Activated naive CD4-positive, alpha-beta T cell treated with anti-CD3 and anti-CD28 coated beads, Interleukin-2, amount 10 ng/mL, durations not matched to agents 7 days and 5 days (primary cell): ENCODE results near the gene RBFOX1.

Experiments
- CTCF ChIA-PET: fragments of 350-600 bp; sonication (Branson Sonifier 250); formaldehyde crosslinking; loops from one replicate; lab custom pipeline; 2021; ENCODE audit warnings: antibody characterized with exemption; lab: Charles Lee
- DNase-seq: peaks from one replicate; pipeline ENCODE4 v3.0.0-alpha.2; 2020
- H3K27ac Mint-ChIP-seq: one replicate; pipeline ENCODE4 v1.8.0; 2021; ENCODE audit warnings: mild to moderate bottlenecking, moderate library complexity, mixed read lengths
- H3K27me3 Mint-ChIP-seq: one replicate; pipeline ENCODE4 v1.8.0; 2021; ENCODE audit warnings: mild to moderate bottlenecking, mixed read lengths
- H3K36me3 Mint-ChIP-seq: one replicate; pipeline ENCODE4 v1.8.0; 2021; ENCODE audit warnings: mixed read lengths
- H3K4me1 Mint-ChIP-seq: one replicate; pipeline ENCODE4 v1.8.0; 2021; ENCODE audit warnings: mixed read lengths
- H3K4me3 Mint-ChIP-seq: one replicate; pipeline ENCODE4 v1.8.0; 2021; ENCODE audit warnings: mild to moderate bottlenecking, moderate library complexity, mixed read lengths
- H3K9me3 Mint-ChIP-seq: one replicate; pipeline ENCODE4 v1.8.0; 2021; ENCODE audit warnings: mixed read lengths

The RBFOX1 gene

DNA sequence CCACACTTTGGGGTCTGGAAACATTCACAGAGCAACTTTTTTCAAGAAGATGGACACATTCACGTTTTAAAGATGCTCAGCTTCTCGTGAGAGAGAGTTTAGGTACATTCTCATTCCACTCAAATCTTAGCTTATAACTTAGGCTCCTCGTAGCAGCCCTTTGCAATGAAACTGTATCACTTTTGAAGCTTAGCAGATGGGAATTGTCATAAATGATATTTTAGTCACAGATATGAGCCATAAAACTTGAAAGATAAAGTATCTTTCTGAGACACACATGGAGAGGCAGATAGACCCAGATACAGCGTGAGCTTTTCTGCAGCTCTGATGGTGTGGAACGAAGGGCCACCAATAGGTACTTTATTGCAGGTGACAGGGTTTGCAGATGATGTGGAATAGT lies 41.1 kb downstream of the RBFOX1 start:
- peaks cover 16% of the 10 kb centered on the region for H3K9me3 Mint-ChIP-seq
- no peak overlapping the region for H3K27ac Mint-ChIP-seq
- H3K27me3 Mint-ChIP-seq, result no peaks in the 10 kb centered on the region
- DNase-seq, result no peak
- no peak overlapping the region for H3K4me3 Mint-ChIP-seq
- H3K36me3 Mint-ChIP-seq, result no peaks in the 10 kb centered on the region
- CTCF ChIA-PET, result no interaction called here
- H3K4me1 Mint-ChIP-seq, result no peaks in the 10 kb centered on the region

GRCh38 chr16:7374614-7375174 lies 42.0 kb downstream of the RBFOX1 start:
- H3K27ac Mint-ChIP-seq, result no peak overlapping the region
- no peak for DNase-seq
- H3K4me3 Mint-ChIP-seq, result no peak overlapping the region
- peaks cover 16% of the 10 kb centered on the region for H3K9me3 Mint-ChIP-seq
- CTCF ChIA-PET, result no interaction called here
- H3K4me1 Mint-ChIP-seq, result no peaks in the 10 kb centered on the region
- no peaks in the 10 kb centered on the region for H3K36me3 Mint-ChIP-seq
- no peaks in the 10 kb centered on the region for H3K27me3 Mint-ChIP-seq

GRCh38 chr16:7376227-7376626 lies 43.6 kb downstream of the RBFOX1 start:
- H3K9me3 Mint-ChIP-seq, result peaks cover 13% of the 10 kb centered on the region
- CTCF ChIA-PET, result no interaction called here

GRCh38 chr16:7377231-7377630 lies 44.6 kb downstream of the RBFOX1 start:
- DNase-seq, result no peak
- H3K9me3 Mint-ChIP-seq, result peaks cover 13% of the 10 kb centered on the region
- CTCF ChIA-PET, result no interaction called here
- no peak overlapping the region for H3K27ac Mint-ChIP-seq
- no peaks in the 10 kb centered on the region for H3K4me1 Mint-ChIP-seq
- no peak overlapping the region for H3K4me3 Mint-ChIP-seq
- no peaks in the 10 kb centered on the region for H3K36me3 Mint-ChIP-seq
- H3K27me3 Mint-ChIP-seq, result no peaks in the 10 kb centered on the region

More at GRCh38 chr16:7376227-7376626, 43.6 kb downstream of the RBFOX1 start:
- Mint-ChIP-seq H3K27ac (no peak overlapping the region), H3K36me3 (no peaks in the 10 kb centered on the region), H3K4me1 (no peaks in the 10 kb centered on the region), H3K4me3 (no peak overlapping the region), H3K27me3 (no peaks in the 10 kb centered on the region)
- no peak for DNase-seq

DNA sequence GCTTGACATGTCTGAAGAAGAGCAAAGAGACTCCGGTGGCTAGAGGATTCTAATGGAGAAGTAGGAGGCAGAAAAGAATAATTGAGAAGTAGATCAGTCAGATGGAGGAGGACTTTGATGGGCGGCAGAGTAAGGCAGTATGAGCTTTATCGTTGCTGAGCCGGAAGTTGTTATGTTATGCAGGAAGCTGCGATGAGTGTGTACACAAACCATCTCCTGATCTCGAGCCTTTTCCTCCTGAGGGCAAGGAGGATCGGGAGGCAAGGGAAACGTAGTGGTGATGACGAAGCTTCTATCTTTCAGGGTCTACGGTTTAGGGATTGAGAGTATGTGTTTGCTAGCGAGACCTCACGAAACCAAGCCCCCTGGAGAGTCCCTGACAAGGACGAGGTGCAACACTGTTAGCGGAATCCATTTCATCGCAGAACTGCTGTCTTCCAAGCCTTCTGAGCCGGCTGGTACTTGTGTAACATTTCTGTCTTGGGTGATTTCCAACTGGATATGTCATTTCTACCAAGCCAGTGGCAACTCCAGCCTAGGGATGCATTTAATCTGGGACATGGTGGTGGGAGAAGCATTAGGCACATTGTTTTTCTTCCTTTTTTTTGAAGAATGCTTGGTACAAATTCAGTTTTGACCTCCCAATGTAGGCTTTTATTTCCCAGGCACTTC lies 45.5 kb downstream of the RBFOX1 start:
- Mint-ChIP-seq H3K27me3 (no peaks in the 10 kb centered on the region), H3K4me3 (no peak overlapping the region), H3K27ac (no peak overlapping the region), H3K36me3 (no peaks in the 10 kb centered on the region), H3K9me3 (peaks cover 12% of the 10 kb centered on the region), H3K4me1 (no peaks in the 10 kb centered on the region)
- CTCF ChIA-PET, result no interaction called here
- no peak for DNase-seq

DNA sequence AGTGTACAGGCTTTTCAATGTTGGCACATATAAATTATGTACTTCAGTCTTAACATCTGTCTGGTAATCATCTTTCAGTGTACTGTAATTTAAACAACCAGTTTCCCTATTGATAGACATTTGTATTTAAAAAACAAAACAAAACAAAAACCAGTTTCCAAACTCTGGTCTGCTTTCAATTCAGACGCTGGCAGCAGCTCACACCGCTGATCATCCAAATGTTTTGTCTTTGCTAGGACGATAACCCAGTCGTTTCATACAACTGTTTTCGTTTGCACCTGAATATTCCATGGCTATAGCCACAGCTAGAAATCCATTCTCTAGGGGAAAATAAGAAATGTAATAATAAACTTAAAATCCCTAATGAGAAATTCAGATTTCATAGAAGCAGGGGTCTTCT lies 47.8 kb downstream of the RBFOX1 start:
- Mint-ChIP-seq H3K36me3 (no peaks in the 10 kb centered on the region), H3K4me1 (no peaks in the 10 kb centered on the region), H3K27me3 (no peaks in the 10 kb centered on the region), H3K9me3 (peaks cover 18% of the 10 kb centered on the region), H3K4me3 (no peak overlapping the region), H3K27ac (no peak overlapping the region)
- CTCF ChIA-PET, result no interaction called here
- no peak for DNase-seq

DNA sequence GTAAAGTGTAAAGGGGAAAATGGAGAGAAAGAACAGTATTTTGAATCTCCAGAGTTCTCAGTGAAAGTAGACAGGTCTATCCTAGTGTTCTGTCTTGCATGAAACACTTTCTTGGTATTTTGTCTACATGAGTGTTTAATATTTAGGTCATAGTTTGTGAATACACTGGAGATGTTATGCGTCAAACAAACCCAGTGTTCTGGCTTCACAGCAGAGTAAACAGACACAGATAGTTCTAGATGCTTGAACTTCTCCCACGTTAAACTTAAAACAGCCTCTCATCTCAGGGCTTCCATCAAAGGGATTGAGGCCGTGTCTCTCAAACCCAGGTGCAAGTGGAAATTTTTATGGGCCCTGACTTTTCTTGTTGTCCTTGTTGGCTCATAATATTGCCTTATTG lies 48.3 kb downstream of the RBFOX1 start:
- no peak for DNase-seq
- Mint-ChIP-seq H3K27me3 (no peaks in the 10 kb centered on the region), H3K4me1 (no peaks in the 10 kb centered on the region), H3K27ac (no peak overlapping the region), H3K4me3 (no peak overlapping the region), H3K9me3 (peaks cover 18% of the 10 kb centered on the region), H3K36me3 (no peaks in the 10 kb centered on the region)
- CTCF ChIA-PET, result no interaction called here

DNA sequence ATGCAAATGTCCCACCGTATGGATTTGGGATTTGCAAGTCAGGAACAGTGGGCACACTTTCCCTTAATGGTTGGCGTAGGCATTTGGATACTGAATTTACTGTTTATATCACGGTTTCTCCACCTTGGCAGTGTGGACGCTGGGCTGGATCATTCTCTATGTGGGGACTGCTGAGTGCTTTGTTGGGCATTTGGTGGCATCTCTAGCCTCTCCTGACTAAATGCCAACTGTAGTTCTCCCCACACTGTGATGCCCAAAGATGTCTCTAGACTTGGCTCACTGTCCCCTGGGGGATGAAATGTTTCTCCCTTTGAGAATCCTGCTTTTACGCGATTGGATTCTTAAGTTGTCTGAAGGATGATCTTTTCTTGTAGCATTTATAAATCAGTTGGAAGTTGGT lies 49.0 kb downstream of the RBFOX1 start:
- CTCF ChIA-PET, result no interaction called here
- Mint-ChIP-seq H3K36me3 (no peaks in the 10 kb centered on the region), H3K27me3 (no peaks in the 10 kb centered on the region), H3K9me3 (peaks cover 16% of the 10 kb centered on the region), H3K27ac (no peak overlapping the region), H3K4me1 (no peaks in the 10 kb centered on the region), H3K4me3 (no peak overlapping the region)
- no peak for DNase-seq

DNA sequence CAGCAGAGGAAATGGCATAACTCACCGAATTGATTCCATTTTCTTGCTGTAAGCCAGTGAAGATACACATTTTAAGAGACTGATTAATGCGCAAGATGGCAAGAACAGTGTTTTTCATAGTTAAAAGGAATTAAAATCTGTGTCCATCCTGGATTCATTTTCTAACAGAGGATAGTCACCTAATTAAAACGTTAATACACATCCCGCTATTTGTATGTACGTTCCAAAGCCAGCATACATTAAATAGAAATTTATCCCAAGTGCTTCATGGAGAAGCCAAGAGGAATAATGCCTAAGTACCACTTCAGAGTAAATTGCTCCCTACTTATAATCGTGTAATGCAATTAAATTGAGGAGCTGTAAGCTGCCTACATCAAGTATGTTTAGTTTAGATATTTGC lies 49.9 kb downstream of the RBFOX1 start:
- Mint-ChIP-seq H3K27me3 (no peaks in the 10 kb centered on the region), H3K9me3 (peaks cover 13% of the 10 kb centered on the region), H3K36me3 (no peaks in the 10 kb centered on the region), H3K27ac (no peak overlapping the region), H3K4me3 (no peak overlapping the region), H3K4me1 (no peaks in the 10 kb centered on the region)
- DNase-seq, result no peak
- CTCF ChIA-PET, result no interaction called here

GRCh38 chr16:7390974-7391373 lies 58.3 kb downstream of the RBFOX1 start:
- peaks cover 49% of the 10 kb centered on the region for H3K9me3 Mint-ChIP-seq
- H3K4me3 Mint-ChIP-seq, result no peak overlapping the region
- H3K36me3 Mint-ChIP-seq, result no peaks in the 10 kb centered on the region
- CTCF ChIA-PET, result no interaction called here
- no peaks in the 10 kb centered on the region for H3K4me1 Mint-ChIP-seq
- H3K27me3 Mint-ChIP-seq, result no peaks in the 10 kb centered on the region
- no peak for DNase-seq
- H3K27ac Mint-ChIP-seq, result no peak overlapping the region

DNA sequence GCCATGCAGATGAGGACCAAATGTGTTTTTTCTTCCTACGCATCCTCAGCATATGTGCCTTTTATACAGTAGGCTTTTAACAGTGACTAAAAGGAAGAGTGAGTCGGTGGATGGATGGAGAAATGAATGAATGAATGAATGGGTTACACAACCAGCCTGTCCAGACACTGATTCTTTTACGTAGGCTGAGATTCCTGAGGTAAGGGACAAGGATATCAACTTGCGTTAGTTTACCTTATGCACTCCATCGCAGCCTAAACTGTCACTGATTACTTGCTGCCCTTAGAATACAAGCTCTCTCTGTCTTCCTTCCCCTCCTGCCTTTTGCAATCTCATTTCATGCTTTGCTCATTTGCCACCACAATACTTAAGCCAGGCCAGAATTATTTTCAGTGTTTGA lies 59.0 kb downstream of the RBFOX1 start:
- Mint-ChIP-seq H3K27ac (no peak overlapping the region), H3K27me3 (no peaks in the 10 kb centered on the region), H3K4me1 (no peaks in the 10 kb centered on the region), H3K4me3 (no peak overlapping the region), H3K36me3 (no peaks in the 10 kb centered on the region), H3K9me3 (peaks cover 49% of the 10 kb centered on the region)
- DNase-seq, result no peak
- CTCF ChIA-PET, result no interaction called here

DNA sequence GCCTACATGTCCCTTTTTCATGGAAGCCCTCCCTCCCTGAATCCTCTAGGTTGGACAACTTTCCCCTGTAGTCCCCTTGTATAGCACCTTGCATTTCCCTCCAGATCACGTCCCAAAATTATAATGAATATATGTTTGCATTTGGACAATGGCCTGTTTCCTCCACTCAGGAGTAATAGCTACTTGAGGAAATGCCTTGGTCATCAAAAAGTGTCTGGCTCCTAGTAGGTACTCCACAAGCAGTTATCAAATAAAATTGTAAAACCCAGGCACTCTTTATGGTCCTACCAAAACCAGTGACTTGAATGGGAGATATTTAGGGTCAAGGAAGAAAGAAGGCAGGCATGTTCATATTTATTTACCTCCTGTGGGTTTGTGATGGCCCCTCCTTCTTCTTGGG lies 59.6 kb downstream of the RBFOX1 start:
- H3K4me1 Mint-ChIP-seq, result no peaks in the 10 kb centered on the region
- CTCF ChIA-PET, result no interaction called here
- DNase-seq, result no peak
- no peaks in the 10 kb centered on the region for H3K27me3 Mint-ChIP-seq
- H3K27ac Mint-ChIP-seq, result no peak overlapping the region
- no peak overlapping the region for H3K4me3 Mint-ChIP-seq
- H3K9me3 Mint-ChIP-seq, result peaks cover 49% of the 10 kb centered on the region
- H3K36me3 Mint-ChIP-seq, result no peaks in the 10 kb centered on the region

DNA sequence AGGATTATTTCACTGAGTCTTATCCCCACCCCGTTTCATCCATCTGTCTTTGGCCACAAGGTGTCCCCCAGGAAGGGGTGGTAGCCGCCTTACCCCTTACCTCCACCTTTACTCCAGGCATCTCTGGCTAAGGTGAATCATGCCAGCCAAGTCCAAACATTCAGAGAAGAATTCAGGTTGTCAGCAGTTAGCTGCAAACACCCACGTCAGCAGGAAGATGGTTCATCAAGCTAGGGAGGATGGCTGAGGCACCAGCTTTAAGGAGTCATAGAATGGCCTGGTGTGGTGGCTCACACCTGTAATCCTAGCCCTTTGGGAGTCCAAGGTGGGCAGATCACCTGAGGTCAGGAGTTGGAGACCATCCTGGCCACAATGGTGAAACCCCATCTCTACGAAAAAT lies 61.0 kb downstream of the RBFOX1 start:
- H3K4me3 Mint-ChIP-seq, result no peak overlapping the region
- peaks cover 43% of the 10 kb centered on the region for H3K9me3 Mint-ChIP-seq
- no peak overlapping the region for H3K27ac Mint-ChIP-seq
- no peaks in the 10 kb centered on the region for H3K36me3 Mint-ChIP-seq
- CTCF ChIA-PET, result no interaction called here
- no peak for DNase-seq
- H3K4me1 Mint-ChIP-seq, result no peaks in the 10 kb centered on the region
- H3K27me3 Mint-ChIP-seq, result no peaks in the 10 kb centered on the region

DNA sequence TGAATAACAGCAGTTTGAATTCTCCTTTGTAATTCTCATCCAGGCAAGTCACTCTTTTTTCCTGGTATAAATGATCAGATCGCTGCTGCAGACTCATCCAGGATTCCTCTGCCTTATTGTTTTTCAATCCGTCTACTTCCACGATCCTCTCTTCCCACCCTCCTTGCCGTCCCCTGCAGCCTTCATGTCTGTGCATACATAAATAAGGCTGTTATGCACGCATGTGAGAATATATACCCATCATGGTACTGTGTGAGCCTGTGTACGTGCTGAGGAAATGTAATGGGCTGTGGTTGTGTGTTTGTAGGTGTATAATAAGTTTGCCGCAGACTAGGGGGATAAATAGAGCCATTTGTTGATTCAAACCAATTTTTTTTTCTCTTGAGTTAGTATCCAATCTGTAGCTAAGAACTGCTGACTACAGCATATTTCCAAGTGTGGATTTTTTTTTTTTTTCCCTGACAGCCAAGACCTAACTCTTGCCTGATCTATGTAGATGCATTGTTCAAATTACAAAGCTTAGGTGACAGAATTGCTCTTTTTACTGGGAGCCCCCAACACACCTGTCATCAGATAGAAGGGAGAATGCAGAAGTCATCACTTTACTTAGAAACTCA lies 62.2 kb downstream of the RBFOX1 start:
- Mint-ChIP-seq H3K36me3 (no peaks in the 10 kb centered on the region), H3K27me3 (no peaks in the 10 kb centered on the region), H3K4me3 (no peak overlapping the region), H3K9me3 (peaks cover 40% of the 10 kb centered on the region), H3K4me1 (no peaks in the 10 kb centered on the region), H3K27ac (no peak overlapping the region)
- CTCF ChIA-PET, result interaction anchor here (0.6 kb wide), 1 partner anchor 43 kb away, joined by 3 read pairs; no protein-coding TSS in a partner anchor
- no peak for DNase-seq

DNA sequence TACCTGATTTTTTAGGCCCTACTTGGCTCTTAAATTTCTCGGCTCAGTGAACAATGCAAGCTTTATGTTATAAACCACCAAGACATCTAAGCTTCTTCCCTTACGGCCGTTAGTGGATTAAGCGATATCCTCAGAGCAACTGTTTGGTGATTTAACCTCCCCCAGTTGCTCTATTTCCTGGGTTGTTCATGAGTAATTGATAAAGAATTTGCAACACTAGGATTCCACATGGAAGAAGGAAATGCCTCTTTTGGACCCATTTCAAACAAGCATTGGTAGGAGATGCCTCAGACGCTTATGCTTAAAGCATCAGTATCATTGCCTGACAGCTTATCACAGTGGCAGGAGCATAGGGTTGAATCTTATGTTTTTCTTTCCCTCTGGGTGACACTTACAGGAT lies 65.3 kb downstream of the RBFOX1 start:
- CTCF ChIA-PET, result no interaction called here
- Mint-ChIP-seq H3K27me3 (no peaks in the 10 kb centered on the region), H3K4me3 (no peak overlapping the region), H3K36me3 (no peaks in the 10 kb centered on the region), H3K9me3 (peaks cover 22% of the 10 kb centered on the region), H3K4me1 (no peaks in the 10 kb centered on the region), H3K27ac (no peak overlapping the region)
- DNase-seq, result no peak
